CD4-positive, alpha-beta memory T cell (primary cell): ENCODE results near the gene GPR75. TPM values are rescaled to one million over a fixed set of nuclear protein-coding genes. Genes with fewer than 3 reads are reported as not detected.
"Not testable (repeated sequence)": the region's sequence is repeated elsewhere in the genome, so short reads cannot be mapped to it uniquely, and the experiment has no call there.

Source experiments
- CTCF ChIA-PET: fragments of 350-600 bp; sonication (Branson Sonifier 250); formaldehyde crosslinking; loops from one replicate; lab custom pipeline; 2021; ENCODE audit warnings: inconsistent platforms; ENCODE audit not compliant: partially characterized antibody; lab: Charles Lee
- POLR2A ChIA-PET: fragments of 350-600 bp; sonication (Branson Sonifier 250); formaldehyde crosslinking; loops from one replicate; lab custom pipeline; 2021; ENCODE audit not compliant: partially characterized antibody; lab: Charles Lee
- DNase-seq, 5 donors: peaks; one replicate each; pipeline versions ENCODE4 v3.0.0 to v3.0.0-alpha.2; 2020 to 2022; ENCODE audit warnings: mixed read lengths in 1 of 5
- H3K27ac ChIP-seq: one replicate; pipeline ENCODE4 v1.7.0; 2013; ENCODE audit warnings: low read depth, low read length
- H3K27me3 ChIP-seq: 2 replicates; pipeline ENCODE4 v1.7.0; 2013; ENCODE audit warnings: mild to moderate bottlenecking, low read length, moderate library complexity; ENCODE audit not compliant: insufficient read depth
- H3K36me3 ChIP-seq: 2 replicates; pipeline ENCODE4 v1.7.0; 2013; ENCODE audit warnings: mild to moderate bottlenecking, low read length, moderate library complexity; ENCODE audit not compliant: insufficient read depth
- H3K4me1 ChIP-seq: 2 replicates; pipeline ENCODE4 v1.7.0; 2013; ENCODE audit warnings: mild to moderate bottlenecking, low read length, moderate library complexity; ENCODE audit not compliant: insufficient read depth
- H3K4me3 ChIP-seq, 2 donors: one replicate each; pipeline ENCODE4 v1.7.0; 2013; ENCODE audit warnings: low read length in 2 of 2, mild to moderate bottlenecking in 1 of 2
- H3K9me3 ChIP-seq, 2 donors: one replicate each; pipeline ENCODE4 v1.7.0; 2013; ENCODE audit warnings: low read length in 2 of 2, control low read depth in 1 of 2; ENCODE audit not compliant: control insufficient read depth in 1 of 2
- H3K27ac Mint-ChIP-seq, 7 donors: one replicate each; pipeline ENCODE4 v1.8.0; 2020 to 2021; ENCODE audit warnings: mixed read lengths in 7 of 7, mild to moderate bottlenecking in 6 of 7, inconsistent platforms in 3 of 7, moderate library complexity in 3 of 7
- H3K27me3 Mint-ChIP-seq, 2 donors: one replicate each; pipeline ENCODE4 v1.8.0; 2020 to 2021; ENCODE audit warnings: mixed read lengths in 2 of 2
- H3K36me3 Mint-ChIP-seq, 2 donors: one replicate each; pipeline ENCODE4 v1.8.0; 2020 to 2021; ENCODE audit warnings: mixed read lengths in 2 of 2, inconsistent platforms in 1 of 2, mild to moderate bottlenecking in 1 of 2
- H3K4me1 Mint-ChIP-seq, 4 donors: one replicate each; pipeline ENCODE4 v1.8.0; 2020 to 2021; ENCODE audit warnings: mixed read lengths in 4 of 4, mild to moderate bottlenecking in 1 of 4
- H3K4me3 Mint-ChIP-seq, 8 donors: one replicate each; pipeline ENCODE4 v1.8.0; 2020 to 2021; ENCODE audit warnings: mixed read lengths in 8 of 8, mild to moderate bottlenecking in 7 of 8, moderate library complexity in 6 of 8, inconsistent platforms in 3 of 8
- H3K9me3 Mint-ChIP-seq, 8 donors: one replicate each; pipeline ENCODE4 v1.8.0; 2020 to 2021; ENCODE audit warnings: mixed read lengths in 8 of 8, mild to moderate bottlenecking in 5 of 8, inconsistent platforms in 3 of 8, moderate library complexity in 1 of 8
- intact Hi-C: fragments of 100-400 bp; cut with micrococcal nuclease; formaldehyde crosslinking; loops from one replicate; pipeline ENCODE4 v1.15.1; 2023
- polyA plus RNA-seq, 2 donors: library from polyadenylated mRNA; unstranded; fragments of 300-500 nt; fragmentation: Illumina TruSeq; gene quantifications; one replicate each; pipeline ENCODE4 v1.2.3, GENCODE V29; 2021
- total RNA-seq, 2 experiments: library from RNA; stranded (reverse); gene quantifications; one replicate each; pipeline ENCODE4 v1.2.3, GENCODE V29; 2021

The GPR75 gene
- total and polyA plus RNA-seq, 4 experiments from 2014 or later, result 3.1 to 4.3 TPM; not detected in 2

DNA sequence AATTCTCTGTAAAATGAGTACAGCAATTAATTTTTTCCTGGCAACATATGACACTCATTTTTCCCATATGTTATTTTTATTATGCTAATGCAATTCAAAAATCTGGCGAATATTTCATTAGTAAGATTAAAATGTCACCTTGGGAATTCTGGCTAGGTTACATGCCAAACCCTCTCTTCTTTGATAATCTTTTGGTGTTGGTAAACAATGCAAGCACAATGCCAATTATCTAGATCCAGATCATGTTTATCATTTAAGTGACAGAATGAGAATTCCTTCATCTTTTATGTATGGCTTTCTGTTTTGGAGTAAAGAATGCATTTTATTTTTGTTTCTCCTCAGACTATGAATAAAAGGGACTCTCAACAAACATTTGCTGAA, 33.7 kb downstream of the GPR75 start:
- H3K4me3 ChIP-seq, result no peak overlapping the region
- H3K9me3 ChIP-seq, result no peaks in the 10 kb centered on the region
- H3K9me3 Mint-ChIP-seq, result peaks cover 0 to 6% (median 1%) of the 10 kb centered on the region in 8 donors
- CTCF ChIA-PET, result no interaction called here
- POLR2A ChIA-PET, result no interaction called here
- H3K27ac ChIP-seq, result no peak overlapping the region
- no peaks in the 10 kb centered on the region for H3K4me1 ChIP-seq
- no peaks in the 10 kb centered on the region for H3K27me3 ChIP-seq
- H3K27me3 Mint-ChIP-seq, result no peaks in the 10 kb centered on the region
- H3K36me3 ChIP-seq, result no peaks in the 10 kb centered on the region
- intact Hi-C loops, result no loop called here
- no peak overlapping the region for H3K4me3 Mint-ChIP-seq
- no peak for DNase-seq
- no peaks in the 10 kb centered on the region for H3K4me1 Mint-ChIP-seq
- peak overlapping the region in 1 of 7 donors; percentile 62 for H3K27ac Mint-ChIP-seq
- H3K36me3 Mint-ChIP-seq, result peaks cover 2 to 18% of the 10 kb centered on the region in 2 donors

GRCh38 chr2:53823639-53824038, 36.1 kb downstream of the GPR75 start:
- H3K9me3 ChIP-seq, H3K27ac ChIP-seq, H3K4me1 ChIP-seq, H3K27ac Mint-ChIP-seq, POLR2A ChIA-PET, H3K4me1 Mint-ChIP-seq, H3K27me3 Mint-ChIP-seq, H3K4me3 ChIP-seq, CTCF ChIA-PET, H3K27me3 ChIP-seq, H3K9me3 Mint-ChIP-seq, intact Hi-C loops, H3K4me3 Mint-ChIP-seq, DNase-seq: not testable (repeated sequence)
- H3K36me3 Mint-ChIP-seq, result peaks cover 10 to 18% of the 10 kb centered on the region in 2 donors
- H3K36me3 ChIP-seq, result peaks cover 13% of the 10 kb centered on the region

DNA sequence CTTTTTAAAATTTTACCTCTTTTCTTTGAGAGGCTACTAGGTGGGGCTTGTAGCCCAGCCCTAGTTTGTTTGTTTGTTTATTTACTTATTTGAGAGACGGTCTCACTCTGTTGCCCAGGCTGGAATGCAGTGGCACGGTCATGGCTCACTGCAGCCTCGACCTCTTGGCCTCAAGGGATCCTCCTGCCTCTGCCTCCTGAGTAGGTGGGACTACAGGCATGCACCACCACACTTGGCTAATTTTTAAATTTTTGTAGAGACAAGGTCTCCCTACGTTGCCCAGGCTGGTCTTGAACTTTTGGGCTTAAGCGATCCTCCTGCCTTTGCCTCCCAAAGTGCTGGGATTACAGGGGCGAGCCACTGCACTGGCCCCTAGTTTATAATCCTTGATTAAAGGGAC, 38.0 kb downstream of the GPR75 start:
- peaks cover 27% of the 10 kb centered on the region for H3K36me3 ChIP-seq
- ChIA-PET POLR2A (no interaction called here), CTCF (no interaction called here)
- no peaks in the 10 kb centered on the region for H3K27me3 ChIP-seq
- H3K4me3 Mint-ChIP-seq, result no peak overlapping the region
- no peak overlapping the region for H3K27ac Mint-ChIP-seq
- H3K9me3 Mint-ChIP-seq, result no peaks in the 10 kb centered on the region
- H3K27ac ChIP-seq, result no peak overlapping the region
- H3K9me3 ChIP-seq, result no peaks in the 10 kb centered on the region
- DNase-seq, result no peak
- H3K4me1 ChIP-seq, result no peaks in the 10 kb centered on the region
- no peak overlapping the region for H3K4me3 ChIP-seq
- H3K4me1 Mint-ChIP-seq, result no peaks in the 10 kb centered on the region
- no peaks in the 10 kb centered on the region for H3K27me3 Mint-ChIP-seq
- H3K36me3 Mint-ChIP-seq, result peaks cover 18 to 25% of the 10 kb centered on the region in 2 donors
- intact Hi-C loops, result no loop called here

DNA sequence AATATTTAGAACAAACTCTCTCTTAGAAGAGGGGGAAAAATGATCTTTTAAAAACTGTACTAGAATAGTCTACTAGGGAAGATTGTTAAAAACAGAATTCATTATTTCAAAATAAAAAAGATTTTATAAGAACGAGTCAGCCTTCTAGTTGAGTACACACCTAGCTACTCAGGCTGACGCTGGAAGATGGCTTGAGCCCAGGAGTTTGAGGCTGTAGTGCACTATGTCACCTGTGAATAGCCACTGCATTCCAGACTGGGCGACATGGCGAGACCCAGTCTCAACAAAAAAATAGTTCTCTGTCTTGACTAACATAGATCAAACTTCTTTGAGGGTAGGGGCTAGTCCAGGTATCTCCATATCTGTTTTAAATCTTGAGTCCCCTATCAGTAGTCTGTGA, 39.1 kb downstream of the GPR75 start:
- CTCF ChIA-PET, result no interaction called here

DNA sequence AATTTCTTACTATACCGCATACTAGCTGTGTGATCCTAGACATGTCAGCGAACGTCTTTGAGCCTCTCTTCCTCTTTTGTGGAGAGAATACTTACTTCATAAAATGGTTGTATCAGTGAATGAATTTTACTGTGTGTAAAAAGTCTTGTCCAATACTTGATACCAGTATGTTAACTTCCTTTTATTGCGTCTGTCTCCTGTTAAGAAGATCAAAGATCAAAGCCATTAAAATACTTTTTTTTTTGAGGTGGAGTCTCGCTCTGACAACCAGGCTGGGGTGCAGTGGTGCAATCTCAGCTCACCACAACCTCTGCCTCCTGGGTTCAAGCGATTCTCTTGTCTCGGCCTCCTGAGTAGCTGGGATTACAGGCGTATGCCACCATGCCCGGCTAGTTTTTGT, 39.7 kb downstream of the GPR75 start:
- no peak overlapping the region for H3K4me3 Mint-ChIP-seq
- intact Hi-C loops, result no loop called here
- Histone ChIP-seq H3K27ac (no peak overlapping the region), H3K4me1 (no peaks in the 10 kb centered on the region), H3K36me3 (peaks cover 40% of the 10 kb centered on the region), H3K9me3 (no peaks in the 10 kb centered on the region), H3K4me3 (no peak overlapping the region), H3K27me3 (no peaks in the 10 kb centered on the region)
- ChIA-PET CTCF (no interaction called here), POLR2A (no interaction called here)
- H3K4me1 Mint-ChIP-seq, result no peaks in the 10 kb centered on the region
- H3K9me3 Mint-ChIP-seq, result no peaks in the 10 kb centered on the region
- no peaks in the 10 kb centered on the region for H3K27me3 Mint-ChIP-seq
- peak overlapping the region in 2 of 7 donors; percentile 37 to 65 for H3K27ac Mint-ChIP-seq
- DNase-seq, result no peak
- H3K36me3 Mint-ChIP-seq, result peaks cover 30 to 41% of the 10 kb centered on the region in 2 donors

More for the DNA sequence above, 39.1 kb downstream of the GPR75 start:
- no peaks in the 10 kb centered on the region for H3K4me1 ChIP-seq
- Mint-ChIP-seq H3K27me3 (no peaks in the 10 kb centered on the region), H3K9me3 (no peaks in the 10 kb centered on the region), H3K4me1 (no peaks in the 10 kb centered on the region), H3K27ac (no peak overlapping the region), H3K36me3 (peaks cover 24 to 35% of the 10 kb centered on the region in 2 donors), H3K4me3 (no peak overlapping the region)
- no peak overlapping the region for H3K27ac ChIP-seq
- peaks cover 34% of the 10 kb centered on the region for H3K36me3 ChIP-seq
- intact Hi-C loops, result no loop called here
- no peak overlapping the region for H3K4me3 ChIP-seq
- H3K27me3 ChIP-seq, result no peaks in the 10 kb centered on the region
- H3K9me3 ChIP-seq, result no peaks in the 10 kb centered on the region
- DNase-seq, result no peak
- POLR2A ChIA-PET, result no interaction called here

- intact Hi-C loops, result no loop called here
Measured at GRCh38 chr2:53819634-53820033, 40.1 kb downstream of the GPR75 start.

GRCh38 chr2:53818854-53819435, 40.8 kb downstream of the GPR75 start:
- no peak overlapping the region for H3K4me3 Mint-ChIP-seq
- H3K27ac Mint-ChIP-seq, result peak overlapping the region in 1 of 7 donors; percentile 53
- no peak overlapping the region for H3K27ac ChIP-seq
- H3K9me3 ChIP-seq, result no peaks in the 10 kb centered on the region
- ChIA-PET POLR2A (no interaction called here), CTCF (no interaction called here)
- peaks cover 40% of the 10 kb centered on the region for H3K36me3 ChIP-seq
- H3K27me3 ChIP-seq, result no peaks in the 10 kb centered on the region
- no peaks in the 10 kb centered on the region for H3K4me1 ChIP-seq
- no peak for DNase-seq
- H3K9me3 Mint-ChIP-seq, result no peaks in the 10 kb centered on the region
- no peaks in the 10 kb centered on the region for H3K4me1 Mint-ChIP-seq
- no peak overlapping the region for H3K4me3 ChIP-seq
- no peaks in the 10 kb centered on the region for H3K27me3 Mint-ChIP-seq
- intact Hi-C loops, result no loop called here
- H3K36me3 Mint-ChIP-seq, result peaks cover 31 to 43% of the 10 kb centered on the region in 2 donors

More at GRCh38 chr2:53819634-53820033, 40.1 kb downstream of the GPR75 start:
- H3K36me3 Mint-ChIP-seq, result peaks cover 30 to 42% of the 10 kb centered on the region in 2 donors
- Histone ChIP-seq H3K27me3 (no peaks in the 10 kb centered on the region), H3K27ac (no peak overlapping the region), H3K36me3 (peaks cover 40% of the 10 kb centered on the region), H3K4me3 (no peak overlapping the region), H3K9me3 (no peaks in the 10 kb centered on the region), H3K4me1 (no peaks in the 10 kb centered on the region)
- DNase-seq, result no peak
- H3K9me3 Mint-ChIP-seq, result no peaks in the 10 kb centered on the region
- no peak overlapping the region for H3K27ac Mint-ChIP-seq
- H3K4me1 Mint-ChIP-seq, result no peaks in the 10 kb centered on the region
- no peak overlapping the region for H3K4me3 Mint-ChIP-seq
- POLR2A ChIA-PET, result no interaction called here
- H3K27me3 Mint-ChIP-seq, result no peaks in the 10 kb centered on the region
- CTCF ChIA-PET, result no interaction called here
